DOHH2 (cell line): Measurements from ENCODE around the gene CCM2.

ENCODE experiments used
- H3F3A ChIP-seq: fragments of 200-600 bp; sonication (generic), shearing (Covaris generic); 2 replicates; pipeline ENCODE4 v1.6.0; 2016; ENCODE audit warnings: antibody characterized with exemption, mild to moderate bottlenecking; ENCODE audit not compliant: control insufficient read depth, insufficient read depth
- H3K27ac ChIP-seq: fragments of 200-600 bp; sonication (generic); 2 replicates; pipeline ENCODE4 v1.5.1; 2014; ENCODE audit warnings: low read depth, mild to moderate bottlenecking, low read length, moderate library complexity
- H3K27me3 ChIP-seq: fragments of 200-600 bp; sonication (generic); 2 replicates; pipeline ENCODE4 v1.6.1; 2014; ENCODE audit warnings: mild to moderate bottlenecking, low read length, mixed read lengths; ENCODE audit not compliant: control insufficient read depth
- H3K36me3 ChIP-seq: fragments of 200-600 bp; sonication (generic); 2 replicates; pipeline ENCODE4 v1.6.1; 2014; ENCODE audit warnings: mild to moderate bottlenecking, low read length, moderate library complexity, mixed read lengths; ENCODE audit not compliant: control insufficient read depth
- H3K4me1 ChIP-seq: fragments of 200-600 bp; sonication (generic); 2 replicates; pipeline ENCODE4 v1.6.1; 2014; ENCODE audit warnings: mild to moderate bottlenecking, low read length, mixed read lengths; ENCODE audit not compliant: control insufficient read depth
- H3K4me2 ChIP-seq: fragments of 200-600 bp; sonication (generic); 2 replicates; pipeline ENCODE4 v1.6.0; 2014; ENCODE audit warnings: mild to moderate bottlenecking, low read length, moderate library complexity
- H3K4me3 ChIP-seq: fragments of 200-600 bp; sonication (generic); 2 replicates; pipeline ENCODE4 v1.5.1; 2014; ENCODE audit warnings: mild to moderate bottlenecking, low read length, mixed read lengths
- H3K79me2 ChIP-seq: fragments of 200-600 bp; sonication (generic); 2 replicates; pipeline ENCODE4 v1.6.1; 2014; ENCODE audit warnings: mild to moderate bottlenecking, low read length, mixed read lengths; ENCODE audit not compliant: control insufficient read depth
- H3K9me2 ChIP-seq: fragments of 200-600 bp; sonication (generic); replicated peaks from 2 replicates; pipeline ENCODE4 v1.6.1; 2014; ENCODE audit warnings: mild to moderate bottlenecking, low read length, mixed read lengths; ENCODE audit not compliant: control insufficient read depth
- H3K9me3 ChIP-seq: fragments of 200-600 bp; sonication (generic); 2 replicates; pipeline ENCODE4 v1.6.1; 2014; ENCODE audit warnings: antibody characterized with exemption, low read length, mixed read lengths; ENCODE audit not compliant: control insufficient read depth, insufficient read depth
- H4K20me1 ChIP-seq: fragments of 200-600 bp; sonication (generic); 2 replicates; pipeline ENCODE4 v1.6.0; 2014; ENCODE audit warnings: low read depth, mild to moderate bottlenecking, antibody characterized with exemption, low read length, moderate library complexity; ENCODE audit not compliant: control insufficient read depth, insufficient read depth
- EZH2phosphoT487 ChIP-seq: fragments of 200-600 bp; sonication (generic); IDR thresholded peaks from 2 replicates; pipeline ENCODE4 v1.6.1; 2017; ENCODE audit warnings: borderline replicate concordance, mild to moderate bottlenecking, antibody characterized with exemption, low read length, moderate library complexity, mixed read lengths
- TF ChIP-seq, protein P1 (sequence below): fragments of 200-600 bp; sonication (generic); IDR thresholded peaks from one replicate; pipeline ENCODE4 v1.5.1; 2014; ENCODE audit warnings: antibody characterized with exemption, mild to moderate bottlenecking, low read depth, low read length; ENCODE audit not compliant: poor library complexity, severe bottlenecking

The CCM2 gene

DNA sequence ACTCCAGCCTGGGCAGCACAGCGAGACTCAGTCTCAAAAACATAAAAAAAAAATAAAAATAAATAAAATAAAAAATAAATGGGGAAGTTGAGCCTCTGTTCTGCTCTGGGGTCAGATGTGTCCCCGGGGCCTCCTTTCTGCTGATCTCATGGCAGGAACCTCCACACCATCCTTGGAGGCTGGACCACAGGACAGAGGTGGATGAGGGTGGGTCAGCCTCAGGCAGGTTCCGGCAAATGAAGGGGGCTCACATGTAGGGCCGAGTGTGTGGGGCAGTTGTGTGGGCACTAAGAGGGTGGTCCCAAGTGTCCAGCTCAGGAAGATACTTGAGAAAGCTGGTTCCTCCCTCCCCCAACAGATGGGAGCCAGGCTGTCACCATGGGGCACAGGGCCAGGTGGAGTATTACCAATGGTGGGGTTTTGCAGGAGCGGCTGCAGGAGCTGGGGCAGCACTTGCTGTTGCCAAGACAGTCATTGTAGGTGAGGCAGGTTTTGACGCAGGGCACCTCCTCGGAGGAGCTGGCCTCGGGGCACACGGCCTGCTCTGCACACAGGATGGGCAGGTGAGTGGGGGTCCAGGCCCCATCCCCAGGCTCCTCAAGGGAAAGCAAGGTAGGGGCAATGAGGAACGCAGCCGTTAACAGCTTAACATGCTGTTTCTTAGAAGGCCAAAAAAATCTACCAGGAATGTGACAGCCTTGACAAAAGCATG lies 125.3 kb downstream of the CCM2 start:
- Histone ChIP-seq H3K9me3 (no peaks in the 10 kb centered on the region), H3K27me3 (no peaks in the 10 kb centered on the region), H3K4me2 (no peak overlapping the region), H4K20me1 (no peaks in the 10 kb centered on the region), H3K9me2 (no peaks in the 10 kb centered on the region), H3K27ac (no peak overlapping the region), H3F3A (no peaks in the 10 kb centered on the region), H3K36me3 (no peaks in the 10 kb centered on the region), H3K4me1 (no peaks in the 10 kb centered on the region), H3K79me2 (no peaks in the 10 kb centered on the region), H3K4me3 (no peak overlapping the region)
- no peak for TF ChIP-seq EZH2phosphoT487
- TF ChIP-seq, protein P1, sequence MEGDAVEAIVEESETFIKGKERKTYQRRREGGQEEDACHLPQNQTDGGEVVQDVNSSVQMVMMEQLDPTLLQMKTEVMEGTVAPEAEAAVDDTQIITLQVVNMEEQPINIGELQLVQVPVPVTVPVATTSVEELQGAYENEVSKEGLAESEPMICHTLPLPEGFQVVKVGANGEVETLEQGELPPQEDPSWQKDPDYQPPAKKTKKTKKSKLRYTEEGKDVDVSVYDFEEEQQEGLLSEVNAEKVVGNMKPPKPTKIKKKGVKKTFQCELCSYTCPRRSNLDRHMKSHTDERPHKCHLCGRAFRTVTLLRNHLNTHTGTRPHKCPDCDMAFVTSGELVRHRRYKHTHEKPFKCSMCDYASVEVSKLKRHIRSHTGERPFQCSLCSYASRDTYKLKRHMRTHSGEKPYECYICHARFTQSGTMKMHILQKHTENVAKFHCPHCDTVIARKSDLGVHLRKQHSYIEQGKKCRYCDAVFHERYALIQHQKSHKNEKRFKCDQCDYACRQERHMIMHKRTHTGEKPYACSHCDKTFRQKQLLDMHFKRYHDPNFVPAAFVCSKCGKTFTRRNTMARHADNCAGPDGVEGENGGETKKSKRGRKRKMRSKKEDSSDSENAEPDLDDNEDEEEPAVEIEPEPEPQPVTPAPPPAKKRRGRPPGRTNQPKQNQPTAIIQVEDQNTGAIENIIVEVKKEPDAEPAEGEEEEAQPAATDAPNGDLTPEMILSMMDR, result no peak
